NCI-H82 treated with DMSO at 0.1 percent for 48 hours (cell line): ENCODE measurements around the gene CERS1.

Experiments
- DNase-seq: peaks from one replicate; lab custom pipeline; 2025; ENCODE audit not compliant: unreplicated experiment; lab: John Stamatoyannopoulos, UW

CERS1 gene, protein sequence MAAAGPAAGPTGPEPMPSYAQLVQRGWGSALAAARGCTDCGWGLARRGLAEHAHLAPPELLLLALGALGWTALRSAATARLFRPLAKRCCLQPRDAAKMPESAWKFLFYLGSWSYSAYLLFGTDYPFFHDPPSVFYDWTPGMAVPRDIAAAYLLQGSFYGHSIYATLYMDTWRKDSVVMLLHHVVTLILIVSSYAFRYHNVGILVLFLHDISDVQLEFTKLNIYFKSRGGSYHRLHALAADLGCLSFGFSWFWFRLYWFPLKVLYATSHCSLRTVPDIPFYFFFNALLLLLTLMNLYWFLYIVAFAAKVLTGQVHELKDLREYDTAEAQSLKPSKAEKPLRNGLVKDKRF

DNA sequence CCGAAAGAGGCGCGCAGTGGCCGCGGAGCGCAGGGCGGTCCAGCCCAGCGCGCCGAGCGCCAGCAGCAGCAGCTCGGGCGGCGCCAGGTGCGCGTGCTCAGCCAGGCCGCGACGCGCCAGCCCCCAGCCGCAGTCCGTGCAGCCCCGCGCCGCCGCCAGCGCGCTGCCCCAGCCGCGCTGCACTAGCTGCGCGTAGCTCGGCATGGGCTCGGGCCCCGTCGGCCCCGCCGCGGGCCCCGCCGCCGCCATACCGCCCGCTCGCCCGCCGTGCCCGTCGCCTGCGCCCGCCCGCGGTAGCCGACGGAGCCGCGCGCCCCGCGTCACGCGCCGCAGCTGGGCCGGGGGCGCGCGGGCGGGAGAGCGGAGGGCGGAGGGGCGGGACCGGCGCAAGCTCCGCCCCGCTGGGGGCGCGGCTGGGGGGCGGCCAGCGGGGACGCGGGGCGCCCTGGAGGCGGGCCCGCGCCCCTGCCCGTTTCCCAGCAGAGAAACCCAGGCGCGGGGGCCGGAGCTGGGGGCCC lies at the start of gene CERS1:
TSS of gene CERS1 (minus strand) at position 335 of the 518 bp plus-strand sequence. CDS start at position 249, 86 bp downstream.
- DNase-seq: no peak

DNA sequence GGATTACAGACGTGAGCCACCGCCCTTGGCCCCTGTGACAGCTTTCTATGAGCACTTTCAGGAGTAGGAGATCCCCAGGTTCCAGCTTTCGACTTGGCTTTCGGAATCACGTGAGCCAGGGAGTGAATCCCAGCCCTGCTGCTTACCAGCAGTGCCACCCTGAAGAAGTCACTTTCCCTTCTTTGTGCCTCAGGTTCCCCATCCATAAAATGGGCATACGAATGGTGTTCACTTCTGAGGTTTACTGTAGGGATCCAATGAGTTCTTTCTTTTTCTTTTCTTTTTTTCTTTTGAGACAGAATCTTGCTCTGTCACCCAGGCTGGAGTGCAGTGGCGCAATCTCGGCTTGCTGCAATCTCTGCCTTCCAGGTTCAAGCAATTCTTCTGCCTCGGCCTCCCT lies 49.3 kb upstream of the CERS1 start:
- DNase-seq: no peak

DNA sequence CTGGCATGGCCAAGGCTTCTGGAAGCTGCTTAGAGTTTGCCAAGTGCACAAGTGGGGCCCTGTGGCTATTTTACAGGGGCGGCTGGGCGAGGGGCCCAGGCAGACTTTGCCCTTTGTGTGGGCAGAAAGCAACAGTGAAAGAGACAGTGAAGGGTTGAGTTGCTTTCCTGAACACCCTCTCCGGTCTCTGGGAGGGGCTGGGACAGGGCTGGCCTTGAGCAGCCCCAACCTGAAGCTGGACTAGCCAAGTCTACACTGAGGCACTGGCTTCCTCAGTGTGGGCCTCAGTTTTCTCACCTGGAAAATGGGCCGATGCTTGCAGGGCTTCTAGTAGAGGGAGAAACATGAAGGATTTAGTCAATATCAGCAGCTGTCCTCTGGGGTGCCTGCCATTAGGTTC lies 47.5 kb upstream of the CERS1 start:
- DNase-seq: no peak

DNA sequence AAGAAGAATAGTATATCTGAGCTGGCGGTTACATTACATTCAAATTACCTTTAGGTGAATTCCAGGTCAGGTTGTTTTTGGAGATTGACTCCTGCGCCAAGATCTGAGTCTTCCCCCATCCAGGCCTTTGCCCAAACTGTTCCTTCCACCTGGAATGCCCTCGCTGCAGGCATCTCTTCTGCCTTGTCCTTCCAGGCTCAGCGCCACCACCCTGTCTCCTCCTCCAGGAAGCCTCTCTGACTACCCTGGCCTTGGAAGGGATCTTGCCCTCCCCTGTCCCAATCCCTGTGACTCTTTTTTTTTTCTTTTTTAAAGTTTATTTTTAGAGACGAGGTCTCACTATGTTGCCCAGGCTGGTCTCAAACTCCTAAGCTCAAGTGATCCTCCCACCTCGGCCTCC lies 46.7 kb upstream of the CERS1 start:
- DNase-seq: no peak

DNA sequence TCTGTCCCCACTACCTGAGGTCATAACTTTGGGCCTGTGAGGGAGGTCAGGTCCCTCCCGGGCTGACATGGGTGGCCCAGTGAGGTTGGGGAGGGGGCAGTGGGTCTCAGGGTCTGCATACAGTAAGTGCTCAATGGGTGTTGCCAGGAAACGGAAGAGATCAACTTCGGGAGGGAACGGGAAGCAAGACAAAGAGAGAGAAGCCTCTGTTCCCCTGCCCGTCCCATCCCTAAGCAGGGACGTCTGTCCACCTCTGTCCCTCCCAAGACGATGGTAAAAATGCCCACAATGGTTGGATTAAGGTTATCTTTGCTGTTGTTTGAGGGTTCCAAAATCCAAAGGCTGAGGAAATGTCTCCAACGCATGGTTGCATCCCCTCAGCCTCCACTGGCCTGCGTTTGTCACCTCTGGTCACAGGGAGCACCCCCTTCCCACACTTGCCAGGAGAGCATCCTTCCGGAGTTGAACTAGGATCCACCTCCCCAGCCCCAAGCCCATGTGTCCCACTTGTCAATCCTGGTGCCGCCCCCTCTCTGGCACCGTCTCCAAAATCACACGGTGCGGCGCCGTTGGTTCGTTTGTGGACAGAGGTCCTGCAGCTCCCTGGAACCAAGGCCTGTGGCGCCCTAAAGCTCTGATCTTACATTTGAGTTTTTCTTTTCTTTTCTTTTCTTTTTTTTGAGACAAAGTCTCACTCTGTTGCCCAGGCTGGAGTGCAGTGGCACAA lies 45.8 kb upstream of the CERS1 start:
- DNase-seq: no peak

DNA sequence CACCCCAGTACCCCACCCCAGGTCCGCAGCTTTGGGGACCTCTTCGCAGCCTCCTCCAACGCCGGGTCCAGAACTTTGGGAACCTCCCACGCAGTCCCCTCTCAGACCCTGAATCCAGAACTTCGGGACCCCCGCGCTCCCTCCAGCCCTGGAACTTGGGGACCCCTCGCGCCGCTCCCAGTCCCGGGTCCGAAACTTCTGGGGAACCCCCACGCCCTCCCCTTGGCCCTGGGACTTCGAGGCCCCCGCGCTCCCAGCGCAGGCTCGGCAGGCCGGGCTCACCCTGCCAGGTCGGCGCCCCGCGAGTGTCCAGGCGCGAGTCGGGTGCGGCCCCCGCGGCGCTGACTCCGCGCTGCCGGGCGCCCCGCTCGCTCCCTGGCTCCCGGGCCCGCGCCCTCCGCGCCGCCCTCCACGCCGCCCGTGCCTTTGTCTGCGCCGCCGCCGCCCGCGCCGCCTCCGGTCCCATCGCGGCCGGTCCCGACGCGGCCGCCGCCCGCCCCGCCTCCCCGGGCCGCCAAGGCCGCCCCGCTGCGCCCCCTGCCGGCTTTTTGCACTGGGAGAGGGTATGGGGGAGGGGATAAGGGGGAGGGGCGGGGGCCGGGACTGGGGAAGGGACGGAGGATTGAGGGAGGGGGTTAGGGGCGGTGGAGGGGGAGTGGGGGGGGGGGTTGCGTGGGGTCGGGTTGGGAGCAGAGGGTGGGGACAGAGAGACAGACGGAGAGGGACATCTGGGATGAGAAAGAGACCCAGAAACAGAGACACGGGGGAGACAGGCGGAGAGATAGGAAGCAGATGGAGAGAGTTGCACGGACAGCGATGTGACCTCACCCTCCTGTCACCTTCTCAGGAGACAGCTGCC lies 45.0 kb upstream of the CERS1 start, which contains the start of gene HOMER3:
TSS of gene HOMER3 (minus strand) at position 449 of the 859 bp plus-strand sequence. CDS start 2,235 bp downstream, outside the sequence.
- peak; percentile 78 for DNase-seq

DNA sequence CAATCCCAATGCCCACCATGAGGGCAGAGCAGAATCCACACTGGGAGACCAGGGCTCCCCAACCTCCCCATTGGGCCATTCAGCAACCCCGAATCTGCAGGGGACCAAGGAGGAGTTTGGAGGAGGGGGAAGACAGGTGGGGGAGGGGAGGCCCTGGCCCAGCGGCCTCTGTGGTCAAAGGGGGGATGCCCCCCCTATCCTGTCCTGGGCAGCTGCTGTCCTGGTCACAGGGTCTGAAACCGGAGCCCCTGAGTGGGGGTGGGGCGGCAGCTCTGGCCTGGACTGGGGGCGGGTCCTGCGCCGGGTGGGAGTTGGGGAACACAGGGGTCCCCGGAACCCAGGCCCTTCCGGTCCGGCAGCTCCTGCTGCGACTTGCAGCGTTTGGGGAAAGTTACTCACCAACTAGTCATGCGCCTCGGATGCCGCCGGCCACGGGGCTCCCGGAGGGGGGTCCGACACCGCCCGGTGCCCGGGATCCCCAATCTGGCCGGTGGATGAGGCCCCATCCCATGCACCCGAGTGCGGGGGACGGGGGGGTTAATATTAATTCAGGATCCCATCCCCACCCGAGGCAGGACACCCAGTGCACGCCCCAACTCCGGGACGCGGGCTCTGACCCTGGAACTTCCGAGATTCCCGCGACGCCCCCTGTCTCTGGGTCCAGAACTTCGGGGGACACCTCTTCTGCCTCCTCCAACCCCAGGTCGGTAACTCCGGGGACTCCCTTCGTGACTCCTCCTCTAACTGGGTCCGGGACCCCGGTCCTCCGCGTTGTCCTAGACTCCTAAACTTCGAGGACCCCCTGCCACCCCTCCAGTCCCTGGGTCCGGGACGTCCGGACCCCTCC lies 44.2 kb upstream of the CERS1 start:
- DNase-seq: no peak

DNA sequence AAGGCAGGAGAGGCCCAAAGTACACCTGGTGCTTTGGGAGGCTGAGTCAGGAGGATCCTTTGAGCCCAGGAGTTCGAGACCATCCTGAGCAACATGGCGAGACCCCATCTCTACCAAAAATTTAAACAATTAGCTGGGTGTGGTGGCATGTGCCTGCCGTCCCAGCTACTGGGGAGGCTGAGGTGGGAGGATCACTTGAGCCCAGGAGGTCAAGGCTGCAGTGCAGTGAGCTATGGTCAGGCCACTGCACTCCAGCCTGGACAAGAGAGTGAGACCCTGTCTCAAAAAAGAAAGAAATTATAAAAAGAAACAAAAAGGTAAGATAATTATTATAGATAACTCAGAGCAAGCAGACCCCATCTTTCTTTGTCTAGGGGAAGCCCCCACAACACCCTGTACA lies 43.2 kb upstream of the CERS1 start:
- DNase-seq: no peak

DNA sequence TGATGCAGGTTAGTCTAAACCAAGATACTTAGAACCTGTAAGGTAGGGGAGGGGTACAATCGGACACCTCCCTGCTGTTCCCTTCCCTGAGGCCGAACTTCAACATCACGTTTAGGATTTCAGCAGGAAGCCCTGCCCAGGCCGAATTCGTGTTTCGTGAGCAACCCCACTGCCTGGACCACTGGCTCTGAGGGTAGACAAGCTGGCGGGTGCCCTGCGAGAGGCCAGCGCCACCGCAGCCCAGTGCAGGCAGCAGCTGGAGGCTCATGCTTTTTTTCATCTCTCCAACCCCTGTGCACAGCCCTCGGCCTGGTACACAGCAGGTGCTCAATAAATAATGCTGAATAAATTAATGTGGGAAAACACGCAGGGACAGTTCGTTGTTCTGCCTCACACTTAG lies 37.3 kb upstream of the CERS1 start:
- no peak for DNase-seq

DNA sequence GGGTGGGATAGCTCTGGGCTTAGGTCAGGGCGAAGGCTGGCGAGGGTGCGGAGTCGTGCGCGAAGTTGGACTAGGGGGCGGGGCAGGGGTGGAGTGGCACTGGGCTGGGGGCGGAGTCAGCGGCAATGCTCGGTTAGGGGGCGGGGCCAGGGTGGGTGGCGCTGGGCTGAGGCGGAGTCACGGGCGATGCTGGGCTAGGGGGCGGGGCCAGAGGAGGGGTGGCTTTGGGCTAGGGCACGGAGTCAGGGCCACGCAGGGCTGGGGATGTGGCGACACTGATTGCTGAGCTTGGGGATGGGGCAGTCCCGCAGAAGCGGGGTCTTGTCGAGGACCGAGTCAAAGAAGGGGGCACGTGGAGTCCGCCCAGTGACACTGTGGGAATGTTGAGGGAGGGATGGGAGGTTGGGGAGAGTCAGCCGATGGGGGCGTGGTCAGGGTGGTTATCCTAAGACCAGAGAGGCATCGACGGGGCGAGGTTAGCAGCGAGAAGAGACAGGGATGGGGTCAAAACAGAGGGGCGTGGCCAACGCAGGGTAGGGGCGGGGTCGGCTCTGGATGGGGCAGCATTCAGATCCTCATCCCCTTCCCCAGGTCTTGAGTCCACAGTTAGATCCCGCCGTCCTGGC lies 36.4 kb upstream of the CERS1 start:
- peak; percentile 93 for DNase-seq

DNA sequence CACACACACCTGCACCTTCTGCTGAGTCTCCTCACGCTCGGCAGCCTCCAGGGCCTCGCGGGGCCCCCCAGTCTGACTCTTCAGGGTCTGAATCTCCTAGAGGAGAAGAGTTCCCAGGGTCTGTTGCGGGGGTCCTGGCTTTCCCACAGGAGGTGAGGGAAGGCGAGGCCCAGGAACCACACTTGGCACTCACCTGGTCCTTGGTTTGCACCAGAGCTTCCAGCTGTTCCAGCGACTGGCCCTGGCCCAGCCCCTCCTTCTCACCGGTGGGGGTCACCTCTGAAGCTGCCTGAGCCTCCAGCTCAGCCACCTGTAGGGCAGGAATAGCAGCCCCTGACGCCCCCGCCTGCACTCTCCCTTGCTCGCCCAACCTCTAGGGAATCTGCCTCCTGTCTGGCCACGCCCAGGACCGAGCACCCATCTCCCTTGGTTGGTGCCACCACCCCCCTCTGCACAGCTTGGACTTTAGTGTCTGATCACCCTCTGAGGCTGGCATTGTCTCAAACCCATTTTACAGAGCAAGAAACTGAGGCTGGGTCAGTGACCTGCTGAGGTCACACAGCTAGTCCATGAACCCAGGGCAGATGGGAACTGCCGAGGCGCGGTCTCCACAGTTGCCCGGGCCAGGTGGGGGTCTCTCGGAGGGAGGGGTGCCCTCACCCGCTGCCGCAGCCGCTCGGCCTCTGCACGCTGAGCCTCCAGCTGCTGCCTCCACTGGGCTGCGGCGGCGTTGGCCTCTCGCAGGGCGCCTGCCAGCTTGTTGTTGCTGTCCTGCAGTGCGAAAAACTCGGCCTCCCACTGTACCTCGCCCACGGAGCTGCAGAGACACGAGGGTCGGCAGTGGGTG lies 35.6 kb upstream of the CERS1 start:
- no peak for DNase-seq

DNA sequence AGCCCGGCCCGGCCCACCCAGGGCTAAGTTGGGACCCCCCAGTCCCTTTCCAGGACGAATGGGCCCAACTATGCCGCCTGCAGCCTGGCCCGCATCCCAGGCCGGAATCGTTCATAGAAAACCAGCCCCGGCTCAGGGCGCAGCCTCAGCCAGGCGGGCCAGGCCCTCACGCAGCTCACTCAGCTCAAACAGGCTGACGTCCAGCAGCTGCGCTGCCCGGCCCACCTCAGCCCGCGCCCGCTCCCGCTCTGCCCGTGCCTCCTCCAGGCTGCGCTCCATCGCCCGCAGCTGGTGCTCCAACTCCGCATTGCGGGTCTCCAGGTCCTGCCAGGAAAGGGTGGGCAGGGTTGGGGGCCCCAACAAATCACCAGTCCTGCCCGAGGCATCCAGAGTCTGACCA lies 33.4 kb upstream of the CERS1 start:
- no peak for DNase-seq

DNA sequence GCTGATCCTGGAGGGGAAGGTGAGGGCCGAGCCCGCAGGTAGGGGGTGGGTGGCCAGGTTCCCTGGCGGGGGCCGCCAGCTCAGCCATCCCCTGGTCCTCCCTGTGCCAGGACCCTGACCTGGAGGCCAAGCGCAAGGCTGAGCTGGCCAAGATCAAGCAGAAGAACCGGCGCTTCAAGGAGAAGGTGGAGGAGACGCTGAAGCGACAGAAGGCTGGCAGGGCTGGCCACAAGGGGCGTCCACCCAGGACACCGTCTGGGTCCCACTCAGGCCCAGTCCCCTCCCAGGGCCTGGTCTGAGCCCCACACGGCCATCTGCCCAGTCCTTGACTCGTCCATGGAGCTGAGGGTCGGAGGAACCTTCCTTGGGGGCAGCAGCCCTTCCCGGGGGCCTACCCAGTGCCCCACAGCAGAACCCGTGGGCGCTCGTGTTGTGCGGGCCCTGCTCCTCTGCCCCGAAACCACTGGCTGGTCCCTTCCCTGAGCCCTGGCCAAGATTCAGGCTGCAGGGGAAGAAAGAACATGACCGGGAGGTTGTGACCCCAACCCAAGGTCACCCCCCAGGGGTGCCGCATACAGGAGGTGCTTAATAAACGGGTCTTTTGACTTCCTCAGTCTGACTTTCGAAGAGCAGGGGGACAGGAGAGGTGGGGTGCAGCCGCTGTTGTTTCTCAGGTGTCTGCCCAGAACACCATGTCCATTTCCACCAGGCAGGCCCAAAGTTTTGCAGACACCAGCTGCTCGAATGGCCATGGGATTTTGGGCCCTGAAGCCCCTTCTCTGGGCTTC lies 32.3 kb upstream of the CERS1 start:
- DNase-seq: no peak

DNA sequence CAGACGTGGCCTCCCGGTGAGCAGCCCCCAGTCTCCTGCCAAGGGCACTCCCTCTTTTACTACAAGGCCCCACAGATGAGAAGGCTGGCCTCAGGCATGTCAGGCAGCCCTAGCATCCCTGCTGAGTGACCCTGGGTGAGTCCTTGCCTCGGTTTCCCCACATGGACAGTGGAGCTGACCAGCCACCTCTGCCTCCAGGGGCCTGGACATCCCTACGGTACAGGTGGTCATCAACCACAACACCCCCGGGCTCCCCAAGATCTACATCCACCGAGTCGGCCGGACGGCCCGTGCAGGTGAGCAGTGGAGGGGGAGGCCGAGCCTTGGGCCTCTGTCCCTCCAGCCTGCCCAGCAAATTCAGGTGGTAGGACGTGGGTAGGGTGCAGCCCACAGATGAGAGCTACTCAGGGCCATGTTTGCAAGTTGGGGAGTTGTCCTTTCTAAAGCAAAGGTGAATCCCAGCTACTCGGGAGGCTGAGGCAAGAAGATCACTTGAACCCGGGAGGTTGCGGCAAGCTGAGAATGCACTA lies 28.8 kb upstream of the CERS1 start:
- no peak for DNase-seq

DNA sequence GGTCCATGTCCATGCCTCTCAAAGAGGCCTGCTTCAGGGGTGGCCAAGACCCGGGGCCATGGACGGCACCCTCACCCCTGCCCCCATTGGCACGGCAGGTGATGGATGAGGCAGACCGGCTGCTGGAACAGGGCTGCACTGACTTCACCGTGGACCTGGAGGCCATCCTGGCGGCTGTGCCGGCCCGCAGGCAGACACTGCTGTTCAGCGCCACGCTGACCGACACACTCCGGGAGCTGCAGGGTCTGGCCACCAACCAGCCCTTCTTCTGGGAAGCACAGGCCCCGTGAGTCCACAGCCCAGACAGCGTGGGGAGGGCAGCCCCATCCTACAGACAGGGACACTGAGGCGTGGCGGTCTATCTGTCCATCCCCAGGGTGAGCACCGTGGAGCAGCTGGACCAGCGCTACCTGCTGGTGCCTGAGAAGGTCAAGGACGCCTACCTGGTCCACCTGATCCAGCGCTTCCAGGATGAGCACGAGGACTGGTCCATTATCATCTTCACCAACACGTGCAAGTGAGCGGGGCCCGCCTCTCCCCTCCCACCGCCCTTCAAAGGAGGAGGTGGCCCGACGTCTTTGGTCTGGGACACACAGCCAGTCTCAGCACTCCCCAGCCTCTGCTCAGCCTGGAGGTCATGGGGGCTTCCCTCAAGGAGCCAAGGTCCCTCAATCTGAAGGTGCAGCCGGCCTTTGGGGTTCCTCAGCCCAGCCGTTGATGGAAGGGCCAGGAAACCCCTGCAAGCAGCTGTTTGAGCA lies 26.4 kb upstream of the CERS1 start:
- no peak for DNase-seq

DNA sequence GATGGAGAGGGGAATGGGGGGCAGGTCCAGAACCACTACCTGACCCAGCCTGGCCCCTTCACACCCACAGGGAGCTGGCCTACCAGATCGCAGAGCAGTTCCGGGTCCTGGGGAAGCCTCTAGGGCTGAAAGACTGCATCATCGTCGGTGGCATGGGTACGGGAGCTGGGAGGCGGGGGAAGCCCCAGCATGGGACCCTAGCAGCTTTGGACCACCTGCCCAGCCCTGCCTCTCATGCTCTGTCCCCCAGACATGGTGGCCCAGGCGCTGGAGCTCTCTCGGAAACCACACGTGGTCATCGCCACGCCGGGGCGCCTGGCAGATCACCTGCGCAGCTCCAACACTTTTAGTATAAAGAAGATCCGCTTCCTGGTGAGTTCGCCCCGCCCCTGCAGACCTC lies 25.6 kb upstream of the CERS1 start:
- DNase-seq: no peak

DNA sequence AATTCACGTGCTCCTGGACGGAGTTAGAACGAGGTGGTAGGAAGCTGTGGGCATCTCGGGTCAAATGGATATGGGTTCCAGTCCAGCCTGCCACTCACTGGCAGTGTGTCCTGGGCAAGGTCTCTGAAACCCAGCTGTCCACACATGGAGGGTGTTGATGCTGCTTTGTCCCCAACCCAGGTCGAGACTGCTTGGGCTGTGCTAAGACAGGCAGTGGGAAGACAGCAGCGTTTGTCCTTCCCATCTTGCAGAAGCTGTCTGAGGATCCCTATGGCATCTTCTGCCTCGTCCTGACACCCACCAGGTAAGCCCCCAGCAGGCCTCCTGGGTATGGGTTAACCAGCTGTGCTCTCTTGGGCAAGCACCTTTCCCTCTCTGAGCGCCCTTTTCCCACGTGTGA lies 24.4 kb upstream of the CERS1 start:
- DNase-seq: no peak
